ENCODE data around the gene UACA. TPM values are rescaled to one million over a fixed set of nuclear protein-coding genes. Genes with fewer than 3 reads are reported as not detected.

The UACA gene
- total RNA-seq, 1 experiment from 2014 or later: 38.0 TPM

- Mint-ChIP-seq H3K27me3 (ENCODE audit: low read depth) (no peaks in the 10 kb centered on the region), H3K36me3 (ENCODE audit: insufficient read depth in 1 of 3, low read depth in 3 of 3) (no peaks in the 10 kb centered on the region), H3K4me1 (peaks cover 27 to 30% of the 10 kb centered on the region in 2 experiments), H3K4me3 (no peak overlapping the region), H3K9me3 (no peaks in the 10 kb centered on the region), H3K27ac (no peak overlapping the region; a peak in 1 of 7 replicates)
- no peak overlapping the region for H2AFZ ChIP-seq (ENCODE audit: low read length)
- H3K18ac ChIP-seq (ENCODE audit: insufficient read length, low read depth, low read length): no peak overlapping the region
- H3T11ph ChIP-seq (ENCODE audit: low read length): no peak overlapping the region
- no peak overlapping the region for H2BK120ac ChIP-seq (ENCODE audit: low read depth, low read length, poor library complexity, severe bottlenecking)
- H2BK15ac ChIP-seq (ENCODE audit: low read depth, low read length): no peak overlapping the region
- no peak for DNase-seq
- no peak overlapping the region for H3K27ac ChIP-seq (ENCODE audit: insufficient read length, low read depth, low read length)
- WGBS (ENCODE audit: extremely low coverage, insufficient read length, low lambda C conversion rate): no CpG with 5 or more reads among the region's 1 CpG
- H3K23ac ChIP-seq (ENCODE audit: insufficient read length, low read depth, low read length): no peak overlapping the region
- no peaks in the 10 kb centered on the region for H3K23me2 ChIP-seq (ENCODE audit: insufficient read length, low read depth, low read length, poor library complexity, severe bottlenecking)
- H4K91ac ChIP-seq (ENCODE audit: insufficient read length, low read depth, low read length): no peak overlapping the region
- no peaks in the 10 kb centered on the region for H3K79me1 ChIP-seq (ENCODE audit: insufficient read depth, low read depth, low read length, poor library complexity, severe bottlenecking)
- no peak overlapping the region for H2BK20ac ChIP-seq (ENCODE audit: low read depth, low read length, poor library complexity, severe bottlenecking)
- no peak overlapping the region for H2BK12ac ChIP-seq (ENCODE audit: insufficient read length, low read depth, low read length)
- no peak overlapping the region for H3K14ac ChIP-seq (ENCODE audit: insufficient read depth, low read length)
- H4K8ac ChIP-seq (replicated peaks; ENCODE audit: insufficient read length, low read depth, low read length): no peak overlapping the region
- no peak overlapping the region for H2BK5ac ChIP-seq (ENCODE audit: insufficient read length, low read length)
- no peak overlapping the region for H3K4ac ChIP-seq (ENCODE audit: low read depth, low read length)
- H4K20me1 ChIP-seq (ENCODE audit: control insufficient read depth, insufficient read depth, insufficient read length): no peaks in the 10 kb centered on the region
- no peak for TF ChIP-seq CTCF (conservative IDR thresholded peaks at IDR 0.05)
- H2AK5ac ChIP-seq (ENCODE audit: insufficient read length, low read length): no peak overlapping the region
- H3K79me2 ChIP-seq (ENCODE audit: insufficient read depth, low read length): no peaks in the 10 kb centered on the region
- no peak overlapping the region for H3K56ac ChIP-seq (ENCODE audit: insufficient read length, low read depth, low read length)
- no peak overlapping the region for H3K9ac ChIP-seq (ENCODE audit: extremely low read depth, insufficient read length, low read length)
- no peaks in the 10 kb centered on the region for H3K9me3 ChIP-seq (ENCODE audit: control insufficient read depth, low read depth, low read length)
- H3K4me2 ChIP-seq (ENCODE audit: insufficient read depth, insufficient read length, low read length): no peak overlapping the region
- H3K4me1 ChIP-seq (ENCODE audit: insufficient read depth, low read length): no peaks in the 10 kb centered on the region
- no peaks in the 10 kb centered on the region for H3K27me3 ChIP-seq (ENCODE audit: insufficient read depth, low read length)
- no peak overlapping the region for H4K5ac ChIP-seq (ENCODE audit: insufficient read length, low read depth, low read length)
These were observed 5.7 kb downstream of the UACA start for GRCh38 chr15:70757627-70758026.

Data from H9 (cell line).